Measurements from ENCODE around the gene ST6GALNAC2.

Gene ST6GALNAC2

DNA sequence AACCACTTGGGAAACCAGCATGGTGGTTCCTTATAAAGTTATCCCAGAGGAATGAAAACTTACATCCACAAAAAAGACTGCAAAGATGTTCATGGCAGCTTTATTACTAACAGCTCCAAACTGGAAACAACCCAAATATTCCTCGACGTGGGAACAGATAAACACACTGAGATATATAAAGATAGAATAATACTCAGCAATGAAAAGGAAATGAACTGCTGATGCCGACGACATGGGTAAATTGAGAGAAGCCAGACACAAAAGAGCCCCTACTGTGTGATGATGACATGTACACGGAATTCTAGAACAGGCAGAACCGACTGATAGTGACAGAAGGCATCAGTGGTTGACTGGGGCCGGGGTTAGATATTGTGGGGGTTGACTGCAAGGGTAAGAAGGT, 36.1 kb downstream of the ST6GALNAC2 start:
- CTCF ChIA-PET: interaction anchor here (1.1 to 1.5 kb wide), 2 partner anchors 10 to 27 kb away, joined by 3 to 5 read pairs; partner anchors contain the start of gene PRCD
- Mint-ChIP-seq H3K9me3 (no peaks in the 10 kb centered on the region), H3K36me3 (no peaks in the 10 kb centered on the region), H3K4me1 (peaks cover 8% of the 10 kb centered on the region), H3K27me3 (peaks cover 13% of the 10 kb centered on the region), H3K4me3 (no peak overlapping the region), H3K27ac (no peak overlapping the region)
- no peak for DNase-seq

DNA sequence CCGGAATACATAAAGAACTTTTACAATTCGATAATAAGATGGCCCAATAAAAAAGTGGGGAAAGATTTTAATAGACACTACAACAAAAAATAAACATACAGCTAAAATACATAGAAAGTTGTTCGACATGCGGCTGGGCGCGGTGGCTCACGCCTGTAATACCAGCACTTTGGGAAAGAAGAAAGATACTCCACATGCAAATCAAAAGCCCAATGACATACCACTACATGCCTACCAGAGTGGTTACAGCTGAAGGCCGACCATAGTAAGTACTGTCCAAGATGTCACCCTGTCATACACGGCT, 36.5 kb downstream of the ST6GALNAC2 start:
- no peaks in the 10 kb centered on the region for H3K9me3 Mint-ChIP-seq
- no peak overlapping the region for H3K4me3 Mint-ChIP-seq
- no peak for DNase-seq
- H3K4me1 Mint-ChIP-seq: peaks cover 8% of the 10 kb centered on the region
- no peaks in the 10 kb centered on the region for H3K36me3 Mint-ChIP-seq
- CTCF ChIA-PET: interaction anchor here (1.1 to 1.5 kb wide), 2 partner anchors 9 to 26 kb away, joined by 3 to 5 read pairs; partner anchors contain the start of gene PRCD
- H3K27me3 Mint-ChIP-seq: peaks cover 16% of the 10 kb centered on the region
- no peak overlapping the region for H3K27ac Mint-ChIP-seq

DNA sequence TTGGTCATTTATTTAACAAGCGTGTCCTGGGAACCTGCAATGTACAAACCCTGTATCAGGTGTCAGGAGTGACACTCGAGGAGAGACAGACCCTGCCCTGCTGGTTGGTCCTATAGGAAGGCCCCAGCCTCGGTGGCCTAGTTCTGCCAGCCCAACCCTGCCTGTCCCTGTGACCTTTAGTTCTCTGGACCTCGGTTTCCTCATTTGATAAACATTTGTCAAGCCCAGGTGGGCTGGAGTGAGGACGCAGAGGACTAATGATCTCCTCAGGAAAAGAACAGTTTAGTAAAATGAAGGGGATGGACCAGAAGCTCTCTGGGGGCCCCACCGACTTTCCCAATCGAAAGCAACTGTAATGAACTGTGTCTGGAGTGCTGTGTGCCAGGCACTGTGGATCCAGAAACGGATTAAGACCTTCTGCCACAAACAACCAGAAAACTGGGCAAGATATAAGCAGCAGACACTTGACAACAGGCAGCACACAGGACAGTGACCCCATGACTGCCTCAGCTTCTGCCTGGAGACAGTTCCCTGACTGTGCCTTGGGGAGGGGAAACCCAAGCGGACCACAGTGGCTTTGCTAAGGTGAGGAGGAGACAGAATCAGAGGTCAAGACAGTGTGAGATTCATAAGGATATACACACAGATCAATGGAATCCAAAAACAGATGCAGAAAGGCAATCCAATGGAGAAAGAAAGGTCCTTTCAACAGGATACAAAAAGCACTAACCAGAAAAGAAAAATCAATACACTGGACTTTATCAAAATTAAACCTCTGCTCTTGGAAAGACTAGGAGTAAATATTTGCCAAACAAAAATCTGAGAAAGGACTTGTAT, 37.1 kb downstream of the ST6GALNAC2 start:
- Mint-ChIP-seq H3K4me3 (no peak overlapping the region), H3K27ac (no peak overlapping the region), H3K4me1 (peaks cover 8% of the 10 kb centered on the region), H3K9me3 (no peaks in the 10 kb centered on the region), H3K36me3 (no peaks in the 10 kb centered on the region), H3K27me3 (peaks cover 22% of the 10 kb centered on the region)
- no peak for DNase-seq
- CTCF ChIA-PET: interaction anchor here (1.1 to 1.5 kb wide), 2 partner anchors 9 to 26 kb away, joined by 3 to 5 read pairs; partner anchors contain the start of gene PRCD

DNA sequence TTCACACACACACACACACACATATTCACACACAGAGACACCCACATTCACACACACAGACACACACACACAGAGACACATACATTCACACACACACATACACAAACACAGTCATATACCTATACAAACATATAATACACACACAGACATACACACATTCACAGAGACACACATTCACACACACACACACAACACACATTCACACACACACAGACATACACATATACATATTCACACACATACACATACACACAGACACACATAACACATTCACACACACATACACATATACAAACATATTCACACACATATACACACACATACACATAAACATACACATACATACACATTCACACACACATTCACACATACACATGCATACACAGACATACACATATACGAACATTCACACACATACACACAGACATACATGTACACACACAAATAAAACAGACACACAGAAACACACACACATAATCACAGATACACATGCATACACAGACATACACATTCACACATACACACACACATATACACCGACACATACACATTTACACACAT, 37.9 kb downstream of the ST6GALNAC2 start:
- Mint-ChIP-seq H3K27ac (no peak overlapping the region), H3K4me3 (no peak overlapping the region), H3K36me3 (no peaks in the 10 kb centered on the region), H3K27me3 (peaks cover 31% of the 10 kb centered on the region), H3K9me3 (no peaks in the 10 kb centered on the region), H3K4me1 (peaks cover 8% of the 10 kb centered on the region)
- no peak for DNase-seq
- CTCF ChIA-PET: interaction anchor here (1.0 to 2.9 kb wide), 8 partner anchors 9 to 151 kb away, joined by 3 to 29 read pairs (median 4); no protein-coding TSS in a partner anchor

DNA sequence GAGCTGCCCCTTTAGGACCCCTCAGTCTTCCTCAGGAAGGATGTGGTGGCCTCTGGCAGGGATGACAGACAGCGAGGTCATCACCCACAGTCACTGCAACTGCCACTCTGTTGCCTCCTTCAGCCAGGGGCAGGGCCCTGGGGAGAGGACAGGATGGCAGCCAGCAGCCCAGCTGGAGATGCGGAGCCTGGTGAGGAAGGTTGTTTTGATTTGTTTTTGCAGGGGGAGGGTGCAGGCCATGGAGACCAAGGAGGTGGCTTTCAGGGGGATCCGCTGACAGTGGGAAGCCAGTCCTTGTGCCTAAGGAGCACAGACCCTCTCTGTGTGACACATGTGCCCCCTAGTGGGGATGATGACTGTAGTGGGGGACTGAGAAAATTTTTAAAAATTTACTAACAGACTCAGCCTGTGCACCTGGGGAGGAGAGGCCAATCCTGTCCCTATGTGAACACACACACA, 38.4 kb downstream of the ST6GALNAC2 start:
- H3K27me3 Mint-ChIP-seq: peaks cover 36% of the 10 kb centered on the region
- H3K4me1 Mint-ChIP-seq: peaks cover 8% of the 10 kb centered on the region
- no peaks in the 10 kb centered on the region for H3K36me3 Mint-ChIP-seq
- H3K9me3 Mint-ChIP-seq: no peaks in the 10 kb centered on the region
- peak; percentile 76 for DNase-seq
- CTCF ChIA-PET: interaction anchor here (0.8 to 2.9 kb wide), 14 partner anchors 10 to 150 kb away, joined by 3 to 29 read pairs (median 4); partner anchors contain the start of genes CYGB and RHBDF2
- no peak overlapping the region for H3K27ac Mint-ChIP-seq
- H3K4me3 Mint-ChIP-seq: no peak overlapping the region

DNA sequence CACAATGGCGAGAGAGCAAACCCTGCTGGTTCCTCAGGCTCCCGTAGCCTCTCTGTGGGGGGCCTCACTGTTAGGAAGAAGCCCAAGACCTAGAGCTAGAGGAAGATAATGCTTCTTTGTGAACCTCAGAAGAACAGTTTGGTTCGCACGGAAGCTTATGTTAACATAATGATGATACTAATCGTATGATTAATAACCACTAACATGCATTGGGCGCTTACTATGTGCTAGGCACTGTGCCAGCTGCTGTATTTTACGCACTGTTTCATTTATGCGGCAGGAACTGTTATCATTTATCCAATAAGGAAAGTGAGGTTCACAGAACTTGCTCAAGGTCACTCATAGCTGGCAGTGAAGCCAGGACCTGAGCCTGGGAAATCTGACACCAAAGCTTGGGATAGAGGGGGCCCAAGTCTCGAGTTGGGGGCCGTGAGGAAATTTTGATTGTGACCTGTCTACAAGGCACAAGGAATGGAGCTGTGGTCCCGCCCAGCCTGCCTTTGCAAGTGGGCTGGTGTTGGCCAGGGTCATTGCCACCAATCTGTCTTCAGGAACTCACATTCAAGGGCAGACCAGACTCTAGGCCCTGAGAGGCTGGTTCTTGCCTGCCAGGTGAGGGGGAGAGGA, 39.0 kb downstream of the ST6GALNAC2 start:
- Mint-ChIP-seq H3K4me3 (no peak overlapping the region), H3K4me1 (peaks cover 7% of the 10 kb centered on the region), H3K27ac (no peak overlapping the region), H3K36me3 (no peaks in the 10 kb centered on the region), H3K27me3 (peaks cover 41% of the 10 kb centered on the region), H3K9me3 (no peaks in the 10 kb centered on the region)
- DNase-seq: no peak
- CTCF ChIA-PET: interaction anchor here (0.8 to 2.9 kb wide), 14 partner anchors 9 to 150 kb away, joined by 3 to 29 read pairs (median 4); partner anchors contain the start of genes CYGB and RHBDF2

DNA sequence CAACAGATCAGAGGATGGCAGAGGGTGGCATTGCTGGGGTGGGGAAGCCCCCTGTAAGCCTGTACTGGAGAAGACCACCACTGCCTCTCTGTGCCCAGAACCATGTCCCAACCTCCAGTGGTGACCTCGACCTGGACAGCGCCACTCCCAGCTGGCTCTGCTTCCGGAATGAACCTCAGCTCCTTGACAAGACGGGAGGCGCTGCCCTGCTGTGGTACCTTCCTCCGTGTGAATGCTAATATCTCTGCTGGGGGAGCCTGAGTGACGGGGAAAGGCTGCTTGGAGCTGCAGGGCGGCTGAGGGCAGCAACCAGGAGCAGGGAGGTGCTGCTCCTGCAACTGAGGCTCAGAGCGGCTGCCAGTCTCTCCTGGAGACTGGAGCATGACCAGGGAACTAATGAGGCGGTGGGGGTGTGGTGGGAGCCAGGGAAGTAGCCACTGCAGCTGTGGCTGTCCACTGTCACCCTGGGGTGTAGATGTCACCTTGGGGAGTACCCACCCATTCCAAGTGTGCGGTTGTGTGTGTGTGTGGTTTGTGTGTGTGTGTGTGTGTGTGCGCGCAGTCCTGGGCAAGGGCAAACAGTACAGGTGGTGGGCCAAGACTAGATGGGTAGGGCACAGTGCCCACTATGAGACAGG, 39.6 kb downstream of the ST6GALNAC2 start:
- Mint-ChIP-seq H3K9me3 (no peaks in the 10 kb centered on the region), H3K27ac (no peak overlapping the region), H3K4me1 (peaks cover 4% of the 10 kb centered on the region), H3K27me3 (peaks cover 48% of the 10 kb centered on the region), H3K36me3 (no peaks in the 10 kb centered on the region), H3K4me3 (no peak overlapping the region)
- no peak for DNase-seq
- CTCF ChIA-PET: interaction anchor here (1.1 to 2.9 kb wide), 13 partner anchors 9 to 135 kb away, joined by 3 to 29 read pairs (median 5); partner anchors contain the start of genes CYGB and RHBDF2

- no peaks in the 10 kb centered on the region for H3K36me3 Mint-ChIP-seq
- CTCF ChIA-PET: interaction anchor here (0.6 to 2.9 kb wide), 8 partner anchors 12 to 86 kb away, joined by 3 to 29 read pairs (median 6); no protein-coding TSS in a partner anchor
- no peak overlapping the region for H3K27ac Mint-ChIP-seq
- H3K9me3 Mint-ChIP-seq: no peaks in the 10 kb centered on the region
- H3K27me3 Mint-ChIP-seq: peaks cover 57% of the 10 kb centered on the region
- no peak overlapping the region for H3K4me3 Mint-ChIP-seq
- peaks cover 5% of the 10 kb centered on the region for H3K4me1 Mint-ChIP-seq
- no peak for DNase-seq
Measured at GRCh38 chr17:76544546-76545365, 40.9 kb downstream of the ST6GALNAC2 start.

DNA sequence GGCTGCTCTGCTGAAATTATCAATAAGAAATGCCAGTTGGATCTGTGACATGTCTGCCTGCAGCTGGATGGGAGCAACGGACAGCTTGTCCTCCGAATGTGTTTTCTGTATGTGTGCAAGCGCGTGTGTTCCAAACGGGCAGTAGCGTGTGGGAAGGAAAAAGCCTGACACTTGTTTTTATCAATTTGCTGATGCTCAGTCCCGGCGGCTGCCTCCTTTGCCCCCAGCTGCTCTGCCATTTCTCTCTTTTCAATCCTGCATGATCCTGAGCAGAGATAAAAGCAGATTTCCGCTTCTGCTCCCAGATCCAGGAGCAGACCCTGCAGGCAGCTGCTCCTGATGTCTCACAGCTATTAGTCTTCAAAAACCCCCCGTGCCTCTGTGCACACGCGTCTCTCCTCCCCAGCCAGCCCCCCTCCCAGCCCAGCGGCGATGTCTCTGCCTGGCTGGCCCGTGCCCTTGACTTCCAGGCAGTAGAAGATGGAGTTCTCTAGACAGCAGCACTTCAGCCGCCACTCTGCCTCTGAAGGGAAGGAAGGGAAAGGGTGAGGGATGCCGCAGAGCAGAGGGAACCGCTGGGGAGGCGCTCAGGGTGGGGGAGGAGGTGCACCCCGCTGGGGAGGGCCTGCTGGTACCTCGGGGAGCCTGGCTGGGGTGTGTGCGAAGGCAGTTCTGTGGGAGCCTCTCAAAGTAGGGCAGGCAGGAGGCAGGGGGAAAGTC, 41.7 kb downstream of the ST6GALNAC2 start:
- Mint-ChIP-seq H3K4me3 (no peak overlapping the region), H3K27ac (no peak overlapping the region), H3K9me3 (no peaks in the 10 kb centered on the region), H3K4me1 (peaks cover 5% of the 10 kb centered on the region), H3K36me3 (no peaks in the 10 kb centered on the region), H3K27me3 (peaks cover 64% of the 10 kb centered on the region)
- DNase-seq: no peak
- CTCF ChIA-PET: interaction anchor here (1.5 to 1.7 kb wide), 2 partner anchors 20 to 23 kb away, joined by 6 to 9 read pairs; no protein-coding TSS in a partner anchor

GRCh38 chr17:76543482-76543825, 42.2 kb downstream of the ST6GALNAC2 start:
- Mint-ChIP-seq H3K36me3 (no peaks in the 10 kb centered on the region), H3K27me3 (peaks cover 70% of the 10 kb centered on the region), H3K4me3 (no peak overlapping the region), H3K27ac (no peak overlapping the region), H3K4me1 (peaks cover 5% of the 10 kb centered on the region), H3K9me3 (no peaks in the 10 kb centered on the region)
- DNase-seq: no peak
- CTCF ChIA-PET: interaction anchor here (1.5 kb wide), 1 partner anchor 20 kb away, joined by 9 read pairs; no protein-coding TSS in a partner anchor

DNA sequence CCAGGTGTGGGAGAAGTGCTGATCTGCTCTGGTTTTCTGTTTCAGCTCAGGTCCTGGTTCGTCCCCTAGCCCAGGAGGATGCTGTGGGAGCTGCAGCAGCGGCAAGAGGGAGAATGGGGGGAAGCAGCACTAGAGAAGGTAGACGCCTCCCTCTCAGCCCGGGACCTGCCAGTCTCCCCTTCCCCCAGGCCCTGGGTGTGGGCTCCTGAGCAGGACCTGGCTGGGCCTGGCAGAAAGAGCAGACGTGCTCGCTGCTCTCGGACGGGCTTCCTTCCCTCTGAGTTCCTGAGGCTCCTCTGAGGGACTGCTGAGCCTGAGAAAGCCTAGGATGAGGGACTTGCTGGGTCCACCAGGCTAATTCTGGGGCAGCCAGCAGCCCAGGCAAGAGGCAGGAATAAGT, 42.7 kb downstream of the ST6GALNAC2 start:
- no peak for DNase-seq
- CTCF ChIA-PET: interaction anchor here (1.5 kb wide), 1 partner anchor 19 kb away, joined by 9 read pairs; no protein-coding TSS in a partner anchor
- Mint-ChIP-seq H3K27me3 (peaks cover 74% of the 10 kb centered on the region), H3K4me1 (peaks cover 5% of the 10 kb centered on the region), H3K4me3 (no peak overlapping the region), H3K36me3 (no peaks in the 10 kb centered on the region), H3K9me3 (no peaks in the 10 kb centered on the region), H3K27ac (no peak overlapping the region)

GRCh38 chr17:76542566-76542971, 43.1 kb downstream of the ST6GALNAC2 start:
- no peaks in the 10 kb centered on the region for H3K9me3 Mint-ChIP-seq
- DNase-seq: no peak
- no peaks in the 10 kb centered on the region for H3K36me3 Mint-ChIP-seq
- H3K27me3 Mint-ChIP-seq: peaks cover 79% of the 10 kb centered on the region
- H3K4me3 Mint-ChIP-seq: no peak overlapping the region
- H3K27ac Mint-ChIP-seq: no peak overlapping the region
- peaks cover 5% of the 10 kb centered on the region for H3K4me1 Mint-ChIP-seq
- CTCF ChIA-PET: no interaction called here

Measured in activated naive CD4-positive, alpha-beta T cell treated with anti-CD3 and anti-CD28 coated beads, Interleukin-2, amount 10 ng/mL, durations not matched to agents 7 days and 5 days (primary cell).